Measurements from ENCODE around the gene C5. TPM values are rescaled to one million over a fixed set of nuclear protein-coding genes. Genes with fewer than 3 reads are reported as not detected.
"Not testable (repeated sequence)": the region's sequence is repeated elsewhere in the genome, so short reads cannot be mapped to it uniquely, and the experiment has no call there.

The C5 gene
- total and polyA plus RNA-seq, 2 experiments from 2014 or later, result 13.8 to 55.4 TPM

DNA sequence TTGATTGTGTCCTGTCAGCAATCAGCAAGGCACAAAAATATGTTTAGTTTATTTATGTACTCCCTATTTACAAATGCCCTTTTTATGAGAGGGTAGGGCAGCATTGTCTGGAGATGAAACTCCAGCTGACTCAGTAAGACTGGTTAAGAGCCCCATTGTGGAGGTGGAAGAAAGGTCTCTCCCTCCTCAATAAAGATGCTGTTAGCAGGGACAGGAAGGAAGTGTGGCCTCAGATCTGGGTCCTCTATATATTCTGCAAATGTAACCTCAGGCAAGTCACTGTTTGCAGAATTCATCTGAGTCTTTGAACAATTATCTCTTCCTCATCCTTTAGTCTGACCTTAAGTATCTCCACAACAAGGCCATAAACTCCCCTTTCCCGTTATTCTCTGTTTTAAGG is 75.2 kb downstream of the C5 start:
- H3K9me2 ChIP-seq (replicated peaks; ENCODE audit: insufficient read depth), result no peaks in the 10 kb centered on the region
- no peaks in the 10 kb centered on the region for H4K20me1 ChIP-seq (ENCODE audit: insufficient read depth, poor library complexity, severe bottlenecking)
- peaks cover 8% of the 10 kb centered on the region for H3K4me1 ChIP-seq (ENCODE audit: insufficient read depth)
- H3K27ac ChIP-seq, result no peak overlapping the region
- no peak overlapping the region for H2AFZ ChIP-seq
- H3K27me3 ChIP-seq, result no peaks in the 10 kb centered on the region
- TF ChIP-seq, protein P1, sequence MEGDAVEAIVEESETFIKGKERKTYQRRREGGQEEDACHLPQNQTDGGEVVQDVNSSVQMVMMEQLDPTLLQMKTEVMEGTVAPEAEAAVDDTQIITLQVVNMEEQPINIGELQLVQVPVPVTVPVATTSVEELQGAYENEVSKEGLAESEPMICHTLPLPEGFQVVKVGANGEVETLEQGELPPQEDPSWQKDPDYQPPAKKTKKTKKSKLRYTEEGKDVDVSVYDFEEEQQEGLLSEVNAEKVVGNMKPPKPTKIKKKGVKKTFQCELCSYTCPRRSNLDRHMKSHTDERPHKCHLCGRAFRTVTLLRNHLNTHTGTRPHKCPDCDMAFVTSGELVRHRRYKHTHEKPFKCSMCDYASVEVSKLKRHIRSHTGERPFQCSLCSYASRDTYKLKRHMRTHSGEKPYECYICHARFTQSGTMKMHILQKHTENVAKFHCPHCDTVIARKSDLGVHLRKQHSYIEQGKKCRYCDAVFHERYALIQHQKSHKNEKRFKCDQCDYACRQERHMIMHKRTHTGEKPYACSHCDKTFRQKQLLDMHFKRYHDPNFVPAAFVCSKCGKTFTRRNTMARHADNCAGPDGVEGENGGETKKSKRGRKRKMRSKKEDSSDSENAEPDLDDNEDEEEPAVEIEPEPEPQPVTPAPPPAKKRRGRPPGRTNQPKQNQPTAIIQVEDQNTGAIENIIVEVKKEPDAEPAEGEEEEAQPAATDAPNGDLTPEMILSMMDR (IDR thresholded peaks at IDR 0.05; ENCODE audit: poor library complexity), result no peak
- no peak for TF ChIP-seq EZH2phosphoT487 (IDR thresholded peaks at IDR 0.05; ENCODE audit: low read depth, severe bottlenecking, unreplicated experiment)
- TF ChIP-seq EZH2 (IDR thresholded peaks at IDR 0.05; ENCODE audit: borderline replicate concordance), result no peak
- no peak for DNase-seq (ENCODE audit: low spot score)
- no peak overlapping the region for H3K4me3 ChIP-seq
- no peak overlapping the region for H3K4me2 ChIP-seq
- no peaks in the 10 kb centered on the region for H3K9me3 ChIP-seq (ENCODE audit: low read depth)
- WGBS (ENCODE audit: low lambda C conversion rate, missing lambda C conversion rate), result 65% methylated on average over 1 of the region's 1 CpG
- no peaks in the 10 kb centered on the region for H3K79me2 ChIP-seq
- no peaks in the 10 kb centered on the region for H3K36me3 ChIP-seq (replicated peaks; ENCODE audit: insufficient read depth, low read depth)

DNA sequence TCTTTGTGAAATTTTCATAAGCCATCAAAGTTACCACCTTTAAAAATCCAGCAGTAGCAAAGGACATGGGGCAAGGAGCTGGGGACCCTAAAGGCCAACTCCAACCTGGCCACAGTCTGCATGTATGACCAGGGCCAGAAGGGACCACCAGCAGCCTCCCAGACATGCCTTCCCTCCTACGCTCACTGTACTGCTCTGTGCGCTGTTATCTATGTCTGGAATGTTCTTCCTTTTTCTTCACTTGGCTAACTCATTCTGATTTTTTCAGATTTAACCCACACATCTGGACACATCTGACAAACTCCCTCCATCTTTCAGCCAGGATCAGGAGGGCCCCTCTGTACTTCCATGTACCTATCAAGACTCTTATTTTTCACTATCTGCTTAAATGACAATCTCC is 75.9 kb downstream of the C5 start:
- H3K36me3 ChIP-seq (replicated peaks; ENCODE audit: insufficient read depth, low read depth), result no peaks in the 10 kb centered on the region
- H3K9me2 ChIP-seq (replicated peaks; ENCODE audit: insufficient read depth), result no peaks in the 10 kb centered on the region
- H2AFZ ChIP-seq, result no peak overlapping the region
- no peak for DNase-seq (ENCODE audit: low spot score)
- H3K4me2 ChIP-seq, result no peak overlapping the region
- H3K27me3 ChIP-seq, result no peaks in the 10 kb centered on the region
- H3K27ac ChIP-seq, result peak overlapping the region; percentile 24
- no peaks in the 10 kb centered on the region for H3K79me2 ChIP-seq
- TF ChIP-seq EZH2 (IDR thresholded peaks at IDR 0.05; ENCODE audit: borderline replicate concordance) (no peak), EZH2phosphoT487 (IDR thresholded peaks at IDR 0.05; ENCODE audit: low read depth, severe bottlenecking, unreplicated experiment) (no peak)
- TF ChIP-seq, protein P1 (IDR thresholded peaks at IDR 0.05; ENCODE audit: poor library complexity), result no peak
- no peaks in the 10 kb centered on the region for H3K9me3 ChIP-seq (ENCODE audit: low read depth)
- H3K4me3 ChIP-seq, result no peak overlapping the region
- peaks cover 10% of the 10 kb centered on the region for H3K4me1 ChIP-seq (ENCODE audit: insufficient read depth)
- H4K20me1 ChIP-seq (ENCODE audit: insufficient read depth, poor library complexity, severe bottlenecking), result no peaks in the 10 kb centered on the region
- 69% methylated on average over 2 of the region's 2 CpGs for WGBS (ENCODE audit: low lambda C conversion rate, missing lambda C conversion rate)

DNA sequence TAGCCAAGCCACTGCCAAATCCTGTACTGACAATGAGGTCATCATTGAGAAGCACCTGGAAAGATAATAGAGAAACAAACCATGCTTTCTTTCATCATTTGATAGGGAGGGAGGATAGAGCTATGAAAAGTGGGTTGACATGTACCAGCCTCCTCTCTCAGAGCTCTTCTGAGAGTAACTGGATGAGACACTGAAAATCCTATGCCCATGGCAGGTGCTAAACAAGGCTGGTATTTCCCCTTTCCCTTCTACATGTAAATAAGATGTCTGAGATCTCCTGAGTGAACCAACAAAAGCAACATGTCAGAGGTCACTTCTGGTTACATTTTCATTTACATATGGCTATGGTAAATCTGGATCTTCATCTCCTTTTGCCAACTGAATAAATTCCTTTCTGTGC is 78.1 kb downstream of the C5 start:
- H2AFZ ChIP-seq, result no peak overlapping the region
- peaks cover 10% of the 10 kb centered on the region for H3K4me1 ChIP-seq (ENCODE audit: insufficient read depth)
- H3K27ac ChIP-seq, result no peak overlapping the region
- no peaks in the 10 kb centered on the region for H3K79me2 ChIP-seq
- H3K4me3 ChIP-seq, result no peak overlapping the region
- no peaks in the 10 kb centered on the region for H3K9me2 ChIP-seq (replicated peaks; ENCODE audit: insufficient read depth)
- DNase-seq (ENCODE audit: low spot score), result no peak
- no peak overlapping the region for H3K4me2 ChIP-seq
- no peaks in the 10 kb centered on the region for H3K9me3 ChIP-seq (ENCODE audit: low read depth)
- no peaks in the 10 kb centered on the region for H3K27me3 ChIP-seq
- H3K36me3 ChIP-seq (replicated peaks; ENCODE audit: insufficient read depth, low read depth), result no peaks in the 10 kb centered on the region
- no peaks in the 10 kb centered on the region for H4K20me1 ChIP-seq (ENCODE audit: insufficient read depth, poor library complexity, severe bottlenecking)
- TF ChIP-seq, protein P1 (IDR thresholded peaks at IDR 0.05; ENCODE audit: poor library complexity), result no peak

DNA sequence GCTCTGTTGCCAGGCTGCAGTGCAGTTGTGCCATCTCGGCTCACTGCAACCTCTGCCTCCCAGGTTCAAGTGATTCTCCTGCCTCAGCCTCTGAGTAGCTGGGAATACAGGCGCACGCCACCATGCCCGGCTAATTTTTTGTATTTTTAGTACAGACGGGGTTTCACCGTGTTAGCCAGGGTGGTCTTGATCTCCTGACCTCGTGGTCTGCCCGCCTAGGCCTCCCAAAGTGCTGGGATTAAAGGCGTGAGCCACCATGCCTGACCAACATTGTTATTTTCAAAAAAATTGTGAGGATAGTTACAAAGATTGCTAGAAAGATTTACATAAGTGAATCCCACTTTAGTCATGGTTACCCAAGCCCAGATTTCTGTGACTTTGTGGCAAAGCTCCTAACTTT is 78.6 kb downstream of the C5 start:
- not testable (repeated sequence) for H2AFZ ChIP-seq; H3K79me2 ChIP-seq; H3K4me3 ChIP-seq; H3K4me2 ChIP-seq; H3K27ac ChIP-seq; DNase-seq (ENCODE audit: low spot score); H3K9me3 ChIP-seq (ENCODE audit: low read depth); H3K9me2 ChIP-seq (replicated peaks; ENCODE audit: insufficient read depth); H3K36me3 ChIP-seq (replicated peaks; ENCODE audit: insufficient read depth, low read depth); H4K20me1 ChIP-seq (ENCODE audit: insufficient read depth, poor library complexity, severe bottlenecking); H3K27me3 ChIP-seq
- peaks cover 11% of the 10 kb centered on the region for H3K4me1 ChIP-seq (ENCODE audit: insufficient read depth)
- 95% methylated on average over 9 of the region's 9 CpGs for WGBS (ENCODE audit: low lambda C conversion rate, missing lambda C conversion rate)

Measured in hepatocyte (in vitro differentiated cells).